ENCODE results near the gene WBP2. TPM values are rescaled to one million over a fixed set of nuclear protein-coding genes. Genes with fewer than 3 reads are reported as not detected.
A peak's percentile ranks its signal among the peaks of the same experiment; 100 is the strongest.

WBP2 gene
- total RNA-seq, 2 donors from 2014 or later: 44.2 to 49.5 TPM

GRCh38 chr17:75876190-75876937 is 21.2 kb upstream of the WBP2 start:
- Histone ChIP-seq H3K4me1 (peaks cover 51% of the 10 kb centered on the region), H3K27ac (peak overlapping the region; percentile 93 to 99 (median 93)), H3K27me3 (no peaks in the 10 kb centered on the region), H3K9me3 (no peaks in the 10 kb centered on the region), H3K36me3 (replicated peaks in 1 of 2; ENCODE audit: insufficient read depth in 1 of 2, low read depth in 2 of 2) (no peaks in the 10 kb centered on the region), H3K4me3 (no peak overlapping the region)
- DNase-seq: peak; percentile 70 to 97 (median 86)
- intact Hi-C loops (cut with DNase I): no loop called here
- peak; percentile 49 for ATAC-seq
- TF ChIP-seq POLR2A (IDR thresholded peaks at IDR 0.05) (peak; percentile 59 to 64 (median 62)), CTCF (IDR thresholded peaks at IDR 0.05) (peak in 3 of 7 experiments; percentile 13 to 37 (median 21))
- WGBS, 2 donors: 34 to 51% methylated on average over 14 to 25 of the region's 26 CpGs

DNA sequence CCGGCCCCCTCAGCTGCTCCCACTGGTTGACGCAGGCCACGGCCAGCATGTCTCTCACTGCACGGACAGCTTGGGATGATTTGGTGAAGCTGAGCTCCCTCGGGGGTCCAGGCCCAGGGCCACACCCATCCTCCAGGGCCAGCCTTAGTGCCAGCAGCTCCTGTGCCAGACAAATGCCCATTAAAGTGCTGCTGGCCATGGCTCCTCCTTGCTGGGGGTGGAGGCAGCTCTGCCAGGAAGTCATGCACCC is 20.7 kb upstream of the WBP2 start:
- H3K27me3 ChIP-seq: no peaks in the 10 kb centered on the region
- H3K36me3 ChIP-seq (replicated peaks in 1 of 2; ENCODE audit: insufficient read depth in 1 of 2, low read depth in 2 of 2): no peaks in the 10 kb centered on the region
- no peak for ATAC-seq
- H3K9me3 ChIP-seq: no peaks in the 10 kb centered on the region
- peaks cover 51% of the 10 kb centered on the region for H3K4me1 ChIP-seq
- intact Hi-C loops (cut with DNase I): no loop called here
- WGBS, 2 donors: no CpG with 5 or more reads among the region's 5 CpGs
- peak in 1 of 4 donors; percentile 67 for DNase-seq
- no peak overlapping the region for H3K4me3 ChIP-seq
- TF ChIP-seq CTCF (IDR thresholded peaks at IDR 0.05) (no peak), POLR2A (IDR thresholded peaks at IDR 0.05) (no peak)
- H3K27ac ChIP-seq: peak overlapping the region; percentile 93 to 99 (median 93)

DNA sequence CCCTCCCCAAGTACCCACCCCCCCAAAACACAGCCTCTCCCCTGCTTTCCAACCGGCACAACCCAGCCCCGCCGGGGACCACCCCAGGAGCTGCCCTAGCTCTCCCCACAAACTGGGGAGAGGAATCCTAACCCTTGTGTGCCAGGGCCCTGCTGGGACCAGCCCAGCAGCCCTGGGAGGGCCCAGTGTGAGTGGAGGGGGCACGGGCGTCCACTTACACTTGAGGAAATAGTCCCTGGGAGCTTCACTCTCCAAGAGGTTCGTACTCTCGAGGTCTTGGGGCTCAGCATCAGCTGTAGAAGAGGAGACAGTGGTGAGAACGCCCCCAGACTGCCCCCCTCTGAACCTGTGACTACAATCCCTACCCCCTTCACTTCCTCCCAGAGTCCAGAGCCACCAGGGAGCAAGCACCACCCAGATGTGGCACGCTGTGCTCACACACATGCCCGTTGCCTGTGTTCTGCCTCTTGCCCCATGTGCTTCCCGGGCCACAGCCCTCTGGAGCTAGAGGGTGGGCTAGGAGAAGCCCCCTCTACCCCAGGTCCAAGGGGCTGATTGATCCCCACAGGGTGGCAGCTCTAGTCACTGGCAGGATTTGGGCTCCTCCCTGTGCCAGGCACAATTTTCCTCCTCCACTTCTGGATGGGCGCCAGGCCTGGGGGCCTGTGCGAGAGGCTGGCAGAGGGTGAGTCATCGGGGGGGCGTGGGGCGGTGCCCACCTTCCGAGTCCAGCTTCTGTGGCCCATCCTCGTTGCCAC is 20.2 kb upstream of the WBP2 start:
- no peak for ATAC-seq
- peak in 3 of 4 donors; percentile 50 to 81 (median 55) for DNase-seq
- Histone ChIP-seq H3K9me3 (no peaks in the 10 kb centered on the region), H3K27ac (peak overlapping the region; percentile 93 to 99 (median 93)), H3K27me3 (no peaks in the 10 kb centered on the region), H3K4me3 (no peak overlapping the region), H3K36me3 (replicated peaks in 1 of 2; ENCODE audit: insufficient read depth in 1 of 2, low read depth in 2 of 2) (no peaks in the 10 kb centered on the region), H3K4me1 (peaks cover 51% of the 10 kb centered on the region)
- 76 to 78% methylated on average over 4 to 13 of the region's 18 CpGs for WGBS, 2 donors
- TF ChIP-seq CTCF (IDR thresholded peaks at IDR 0.05) (no peak), POLR2A (IDR thresholded peaks at IDR 0.05) (no peak)
- intact Hi-C loops (cut with DNase I): no loop called here

GRCh38 chr17:75874323-75875181 is 19.4 kb upstream of the WBP2 start:
- DNase-seq: no peak
- ATAC-seq: no peak
- H3K27ac ChIP-seq: peak overlapping the region in 3 of 4 donors; percentile 93
- H3K27me3 ChIP-seq: no peaks in the 10 kb centered on the region
- H3K9me3 ChIP-seq: no peaks in the 10 kb centered on the region
- peaks cover 51% of the 10 kb centered on the region for H3K4me1 ChIP-seq
- no peak overlapping the region for H3K4me3 ChIP-seq
- no peak for TF ChIP-seq POLR2A (IDR thresholded peaks at IDR 0.05)
- TF ChIP-seq CTCF (IDR thresholded peaks at IDR 0.05): no peak
- no peaks in the 10 kb centered on the region for H3K36me3 ChIP-seq (replicated peaks in 1 of 2; ENCODE audit: insufficient read depth in 1 of 2, low read depth in 2 of 2)
- intact Hi-C loops (cut with DNase I): no loop called here
- whole genome bisulfite sequencing, 2 donors: 91 to 99% methylated on average over 8 to 38 of the region's 38 CpGs

Measured in body of pancreas (tissue), 4 donors.